Chondrocyte (in vitro differentiated cells): ENCODE data around the gene COG5. TPM values are rescaled to one million over a fixed set of nuclear protein-coding genes. Genes with fewer than 3 reads are reported as not detected.

Source experiments
- DNase-seq: peaks from one replicate; pipeline ENCODE4 v3.0.0; 2021; ENCODE audit warnings: mixed read lengths, low spot score
- H3K27ac Mint-ChIP-seq: one replicate; pipeline ENCODE4 v1.8.0; 2021; ENCODE audit warnings: mild to moderate bottlenecking, moderate library complexity, mixed read lengths; ENCODE audit not compliant: unreplicated experiment
- H3K27me3 Mint-ChIP-seq: 2 replicates; pipeline ENCODE4 v1.8.0; 2021; ENCODE audit warnings: low read depth, mixed read lengths
- H3K36me3 Mint-ChIP-seq: 2 replicates; pipeline ENCODE4 v1.8.0; 2021; ENCODE audit warnings: low read depth, mixed read lengths
- H3K4me1 Mint-ChIP-seq: 2 replicates; pipeline ENCODE4 v1.8.0; 2021; ENCODE audit warnings: low read depth, mild to moderate bottlenecking, mixed read lengths
- H3K4me3 Mint-ChIP-seq: one replicate; pipeline ENCODE4 v1.8.0; 2021; ENCODE audit warnings: mild to moderate bottlenecking, moderate library complexity, mixed read lengths; ENCODE audit not compliant: unreplicated experiment
- H3K9me3 Mint-ChIP-seq: 2 replicates; pipeline ENCODE4 v1.8.0; 2021; ENCODE audit warnings: low read depth, mixed read lengths
- CTCF ChIP-seq: fragments of 200-600 bp; sonication (generic); IDR thresholded peaks from 2 replicates; pipeline ENCODE4 v1.5.0; 2021; ENCODE audit warnings: antibody characterized with exemption, mild to moderate bottlenecking, moderate library complexity
- total RNA-seq: library from RNA; stranded (reverse); gene quantifications from 3 replicates; pipeline ENCODE4 v1.2.1, GENCODE V29; 2021

COG5 gene
- total RNA-seq, 1 donor from 2014 or later = 52.8 TPM

GRCh38 chr7:107332488-107333269 lies 231.0 kb downstream of the COG5 start:
- Mint-ChIP-seq H3K4me3 (no peak overlapping the region), H3K27me3 (no peaks in the 10 kb centered on the region), H3K4me1 (peaks cover 14% of the 10 kb centered on the region), H3K27ac (peak overlapping the region; percentile 12), H3K36me3 (peaks cover 10% of the 10 kb centered on the region), H3K9me3 (peaks cover 5% of the 10 kb centered on the region)
- TF ChIP-seq CTCF = no peak
- DNase-seq = no peak

GRCh38 chr7:107330478-107330877 lies 233.2 kb downstream of the COG5 start:
- H3K4me1 Mint-ChIP-seq = peaks cover 19% of the 10 kb centered on the region
- H3K27me3 Mint-ChIP-seq = no peaks in the 10 kb centered on the region
- H3K9me3 Mint-ChIP-seq = peaks cover 9% of the 10 kb centered on the region
- H3K27ac Mint-ChIP-seq = no peak overlapping the region
- TF ChIP-seq CTCF = no peak
- peaks cover 1% of the 10 kb centered on the region for H3K36me3 Mint-ChIP-seq
- no peak overlapping the region for H3K4me3 Mint-ChIP-seq
- no peak for DNase-seq

GRCh38 chr7:107327986-107328569 lies 235.6 kb downstream of the COG5 start:
- TF ChIP-seq CTCF = no peak

GRCh38 chr7:107326061-107326460 lies 237.7 kb downstream of the COG5 start:
- Mint-ChIP-seq H3K4me1 (peaks cover 13% of the 10 kb centered on the region), H3K36me3 (peaks cover 1% of the 10 kb centered on the region), H3K9me3 (peaks cover 9% of the 10 kb centered on the region), H3K4me3 (no peak overlapping the region), H3K27me3 (no peaks in the 10 kb centered on the region), H3K27ac (no peak overlapping the region)
- no peak for DNase-seq
- TF ChIP-seq CTCF = no peak

More at GRCh38 chr7:107327986-107328569, 235.6 kb downstream of the COG5 start:
- Mint-ChIP-seq H3K4me3 (no peak overlapping the region), H3K9me3 (peaks cover 9% of the 10 kb centered on the region), H3K36me3 (peaks cover 1% of the 10 kb centered on the region), H3K4me1 (peaks cover 19% of the 10 kb centered on the region), H3K27ac (peak overlapping the region; percentile 49), H3K27me3 (no peaks in the 10 kb centered on the region)
- no peak for DNase-seq

GRCh38 chr7:107322015-107322414 lies 241.7 kb downstream of the COG5 start:
- Mint-ChIP-seq H3K36me3 (peaks cover 8% of the 10 kb centered on the region), H3K4me1 (no peaks in the 10 kb centered on the region), H3K4me3 (no peak overlapping the region), H3K27ac (no peak overlapping the region), H3K27me3 (no peaks in the 10 kb centered on the region), H3K9me3 (peaks cover 14% of the 10 kb centered on the region)
- TF ChIP-seq CTCF = no peak
- no peak for DNase-seq
